ENCODE measurements around the gene EEFSEC. TPM values are rescaled to one million over a fixed set of nuclear protein-coding genes. Genes with fewer than 3 reads are reported as not detected.

EEFSEC gene
- total RNA-seq, 1 donor from 2014 or later = 12.6 TPM

- no peak for DNase-seq (ENCODE audit: low read depth)
- no peak for TF ChIP-seq CTCF (IDR thresholded peaks at IDR 0.05; ENCODE audit: insufficient read depth, low read length, poor library complexity, severe bottlenecking)
These were observed 144.3 kb downstream of the EEFSEC start for GRCh38 chr3:128297401-128298138.

GRCh38 chr3:128301186-128302023, 148.1 kb downstream of the EEFSEC start:
- TF ChIP-seq CTCF (IDR thresholded peaks at IDR 0.05; ENCODE audit: insufficient read depth, low read length, poor library complexity, severe bottlenecking) = no peak
- Histone ChIP-seq H3K36me3 (ENCODE audit: control insufficient read depth, insufficient read depth, low read length) (no peaks in the 10 kb centered on the region), H3K27me3 (ENCODE audit: control insufficient read depth, insufficient read depth, low read length) (no peaks in the 10 kb centered on the region), H3K4me3 (ENCODE audit: low read depth, low read length) (no peak overlapping the region)
- no peak for DNase-seq (ENCODE audit: low read depth)

More at GRCh38 chr3:128297401-128298138, 144.3 kb downstream of the EEFSEC start:
- no peak overlapping the region for H3K4me3 ChIP-seq (ENCODE audit: low read depth, low read length)
- no peaks in the 10 kb centered on the region for H3K27me3 ChIP-seq (ENCODE audit: control insufficient read depth, insufficient read depth, low read length)
- no peaks in the 10 kb centered on the region for H3K36me3 ChIP-seq (ENCODE audit: control insufficient read depth, insufficient read depth, low read length)

- no peak for TF ChIP-seq CTCF (IDR thresholded peaks at IDR 0.05; ENCODE audit: insufficient read depth, low read length, poor library complexity, severe bottlenecking)
- H3K36me3 ChIP-seq (ENCODE audit: control insufficient read depth, insufficient read depth, low read length) = no peaks in the 10 kb centered on the region
- no peak for DNase-seq (ENCODE audit: low read depth)
These were observed 153.2 kb downstream of the EEFSEC start for GRCh38 chr3:128306481-128306880.

GRCh38 chr3:128307029-128307633, 153.8 kb downstream of the EEFSEC start:
- no peak for TF ChIP-seq CTCF (IDR thresholded peaks at IDR 0.05; ENCODE audit: insufficient read depth, low read length, poor library complexity, severe bottlenecking)

More at GRCh38 chr3:128306481-128306880, 153.2 kb downstream of the EEFSEC start:
- no peaks in the 10 kb centered on the region for H3K27me3 ChIP-seq (ENCODE audit: control insufficient read depth, insufficient read depth, low read length)
- H3K4me3 ChIP-seq (ENCODE audit: low read depth, low read length) = no peak overlapping the region

GRCh38 chr3:128307781-128308469, 154.6 kb downstream of the EEFSEC start:
- DNase-seq (ENCODE audit: low read depth) = no peak
- no peaks in the 10 kb centered on the region for H3K36me3 ChIP-seq (ENCODE audit: control insufficient read depth, insufficient read depth, low read length)
- no peak overlapping the region for H3K4me3 ChIP-seq (ENCODE audit: low read depth, low read length)
- no peaks in the 10 kb centered on the region for H3K27me3 ChIP-seq (ENCODE audit: control insufficient read depth, insufficient read depth, low read length)
- TF ChIP-seq CTCF (IDR thresholded peaks at IDR 0.05; ENCODE audit: insufficient read depth, low read length, poor library complexity, severe bottlenecking) = no peak

More at GRCh38 chr3:128307029-128307633, 153.8 kb downstream of the EEFSEC start:
- Histone ChIP-seq H3K36me3 (ENCODE audit: control insufficient read depth, insufficient read depth, low read length) (no peaks in the 10 kb centered on the region), H3K27me3 (ENCODE audit: control insufficient read depth, insufficient read depth, low read length) (no peaks in the 10 kb centered on the region), H3K4me3 (ENCODE audit: low read depth, low read length) (no peak overlapping the region)
- DNase-seq (ENCODE audit: low read depth) = no peak
